Measurements from ENCODE around the gene DHX9.
A peak's percentile ranks its signal among the peaks of the same experiment; 100 is the strongest.

- TF ChIP-seq CTCF (IDR thresholded peaks at IDR 0.05 in 4 of 5, conservative IDR thresholded peaks at IDR 0.05 in 1 of 5) (peak in 4 of 5 experiments; percentile 6 to 24 (median 19)), POLR2A (IDR thresholded peaks at IDR 0.05) (peak; percentile 79 to 87)
Measured at GRCh38 chr1:182839209-182840066, at the start of gene DHX9.

Measured in gastrocnemius medialis (tissue), 4 donors.